Left ventricle myocardium inferior (tissue), 1 donor: ENCODE measurements around the gene SREK1. TPM values are rescaled to one million over a fixed set of nuclear protein-coding genes. Genes with fewer than 3 reads are reported as not detected.

Experiments used
- DNase-seq: peaks from one replicate; pipeline ENCODE4 v3.0.0-alpha.2; 2020
- H3K27ac ChIP-seq: fragments of 200-600 bp; replicated peaks from 2 replicates; pipeline ENCODE4 v1.8.0; 2021
- H3K27me3 ChIP-seq: fragments of 200-600 bp; 2 replicates; pipeline ENCODE4 v1.8.0; 2021; ENCODE audit warnings: low read depth
- H3K36me3 ChIP-seq: fragments of 200-600 bp; 2 replicates; pipeline ENCODE4 v1.8.0; 2021
- H3K4me1 ChIP-seq: fragments of 200-600 bp; 2 replicates; pipeline ENCODE4 v1.8.0; 2021
- H3K4me3 ChIP-seq: fragments of 200-600 bp; 2 replicates; pipeline ENCODE4 v1.8.0; 2021; ENCODE audit warnings: mild to moderate bottlenecking, moderate library complexity
- H3K9me3 ChIP-seq: fragments of 200-600 bp; replicated peaks from 2 replicates; pipeline ENCODE4 v1.8.0; 2021
- intact Hi-C: fragments of 100-400 bp; cut with micrococcal nuclease; formaldehyde crosslinking; loops from one replicate; pipeline ENCODE4 v1.11.0; 2022
- long read RNA-seq: library from polyadenylated mRNA; unstranded; transcript quantifications from one replicate; pipeline ENCODE4 v2.0.0, GENCODE V29; 2021
- total RNA-seq: library from RNA; stranded (reverse); fragmentation: NEBNext Ultra II Directional; extraction: Animal tissue kit (Norgen Biotek cat#: 25700); gene quantifications from one replicate; pipeline ENCODE4 v1.2.1, GENCODE V29; 2021
- TF ChIP-seq, protein P1 (sequence below): fragments of 200-600 bp; IDR thresholded peaks from 2 replicates; pipeline ENCODE4 v1.8.0; 2021; ENCODE audit warnings: antibody characterized with exemption, mild to moderate bottlenecking, borderline replicate concordance
- donor health status: DM: no; HTN: yes; CAD: no; lungs with severe emphysema.

The SREK1 gene, protein sequence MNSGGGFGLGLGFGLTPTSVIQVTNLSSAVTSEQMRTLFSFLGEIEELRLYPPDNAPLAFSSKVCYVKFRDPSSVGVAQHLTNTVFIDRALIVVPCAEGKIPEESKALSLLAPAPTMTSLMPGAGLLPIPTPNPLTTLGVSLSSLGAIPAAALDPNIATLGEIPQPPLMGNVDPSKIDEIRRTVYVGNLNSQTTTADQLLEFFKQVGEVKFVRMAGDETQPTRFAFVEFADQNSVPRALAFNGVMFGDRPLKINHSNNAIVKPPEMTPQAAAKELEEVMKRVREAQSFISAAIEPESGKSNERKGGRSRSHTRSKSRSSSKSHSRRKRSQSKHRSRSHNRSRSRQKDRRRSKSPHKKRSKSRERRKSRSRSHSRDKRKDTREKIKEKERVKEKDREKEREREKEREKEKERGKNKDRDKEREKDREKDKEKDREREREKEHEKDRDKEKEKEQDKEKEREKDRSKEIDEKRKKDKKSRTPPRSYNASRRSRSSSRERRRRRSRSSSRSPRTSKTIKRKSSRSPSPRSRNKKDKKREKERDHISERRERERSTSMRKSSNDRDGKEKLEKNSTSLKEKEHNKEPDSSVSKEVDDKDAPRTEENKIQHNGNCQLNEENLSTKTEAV
- 33.5 TPM for total RNA-seq
- long read RNA-seq, full-length matches to known transcripts = 32 of 51 reads
- long read RNA-seq, partial matches to known transcripts = 7 of 51 reads
- long read RNA-seq, other reads (novel, unspliced or antisense) = 12 of 51 reads

DNA sequence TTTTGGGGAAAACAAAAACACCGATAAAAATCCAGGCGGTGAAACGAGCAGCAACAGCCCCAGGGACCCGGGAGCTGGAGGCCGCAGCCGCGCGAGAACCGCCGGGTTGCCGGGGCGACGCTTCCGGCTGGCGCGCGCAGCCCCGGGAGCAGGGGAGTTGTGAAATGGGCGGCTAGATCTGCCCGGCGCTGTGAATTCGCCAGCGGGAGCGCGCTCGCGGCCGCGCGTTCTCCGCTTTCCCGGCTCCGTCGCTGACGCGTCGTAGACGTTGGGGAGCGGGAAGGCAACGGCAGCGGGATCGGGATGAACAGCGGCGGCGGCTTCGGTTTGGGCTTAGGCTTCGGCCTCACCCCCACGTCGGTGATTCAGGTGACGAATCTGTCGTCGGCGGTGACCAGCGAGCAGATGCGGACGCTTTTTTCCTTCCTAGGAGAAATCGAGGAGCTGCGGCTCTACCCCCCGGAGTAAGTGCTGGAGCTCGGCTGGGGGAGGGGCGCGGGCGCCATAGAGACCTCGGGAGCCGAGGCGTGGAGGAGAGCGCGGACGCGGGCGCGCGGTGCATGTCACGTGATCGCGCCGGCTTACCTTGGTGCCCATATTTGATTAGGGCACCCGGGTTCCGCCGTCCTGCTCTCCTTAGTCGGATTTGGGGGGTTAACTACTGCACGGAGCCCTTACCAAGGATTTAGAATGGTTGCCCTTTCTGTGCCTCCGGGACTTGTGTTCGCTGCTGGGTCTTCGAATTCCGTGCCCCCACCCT, at the start of gene SREK1:
TSS of gene SREK1 (plus strand) at position 227 of the 760 bp plus-strand sequence. CDS start at position 304, 77 bp downstream.
- TF ChIP-seq, protein P1, sequence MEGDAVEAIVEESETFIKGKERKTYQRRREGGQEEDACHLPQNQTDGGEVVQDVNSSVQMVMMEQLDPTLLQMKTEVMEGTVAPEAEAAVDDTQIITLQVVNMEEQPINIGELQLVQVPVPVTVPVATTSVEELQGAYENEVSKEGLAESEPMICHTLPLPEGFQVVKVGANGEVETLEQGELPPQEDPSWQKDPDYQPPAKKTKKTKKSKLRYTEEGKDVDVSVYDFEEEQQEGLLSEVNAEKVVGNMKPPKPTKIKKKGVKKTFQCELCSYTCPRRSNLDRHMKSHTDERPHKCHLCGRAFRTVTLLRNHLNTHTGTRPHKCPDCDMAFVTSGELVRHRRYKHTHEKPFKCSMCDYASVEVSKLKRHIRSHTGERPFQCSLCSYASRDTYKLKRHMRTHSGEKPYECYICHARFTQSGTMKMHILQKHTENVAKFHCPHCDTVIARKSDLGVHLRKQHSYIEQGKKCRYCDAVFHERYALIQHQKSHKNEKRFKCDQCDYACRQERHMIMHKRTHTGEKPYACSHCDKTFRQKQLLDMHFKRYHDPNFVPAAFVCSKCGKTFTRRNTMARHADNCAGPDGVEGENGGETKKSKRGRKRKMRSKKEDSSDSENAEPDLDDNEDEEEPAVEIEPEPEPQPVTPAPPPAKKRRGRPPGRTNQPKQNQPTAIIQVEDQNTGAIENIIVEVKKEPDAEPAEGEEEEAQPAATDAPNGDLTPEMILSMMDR = no peak
- intact Hi-C loops = loop anchor here (10.0 kb wide), 1 partner anchor 209 kb away; no protein-coding TSS in a partner anchor
- peak; percentile 94 for DNase-seq
- H3K36me3 ChIP-seq = no peaks in the 10 kb centered on the region
- H3K27ac ChIP-seq = peak within 1 kb of the TSS; percentile 99
- H3K9me3 ChIP-seq = no peaks in the 10 kb centered on the region
- H3K27me3 ChIP-seq = no peaks in the 10 kb centered on the region
- peaks cover 52% of the 10 kb centered on the region for H3K4me1 ChIP-seq
- peak within 1 kb of the TSS; percentile 82 for H3K4me3 ChIP-seq

GRCh38 chr5:66100851-66101250, 43.2 kb upstream of the SREK1 start:
- DNase-seq = no peak
- H3K4me1 ChIP-seq = no peaks in the 10 kb centered on the region
- peaks cover 75% of the 10 kb centered on the region for H3K9me3 ChIP-seq
- H3K4me3 ChIP-seq = no peak overlapping the region
- H3K27ac ChIP-seq = no peak overlapping the region
- TF ChIP-seq, protein P1 = no peak
- intact Hi-C loops = no loop called here
- H3K36me3 ChIP-seq = no peaks in the 10 kb centered on the region
- H3K27me3 ChIP-seq = no peaks in the 10 kb centered on the region

GRCh38 chr5:66113160-66113559, 30.9 kb upstream of the SREK1 start:
- peaks cover 44% of the 10 kb centered on the region for H3K9me3 ChIP-seq
- no peak for DNase-seq
- intact Hi-C loops = no loop called here
- no peak overlapping the region for H3K4me3 ChIP-seq
- no peaks in the 10 kb centered on the region for H3K36me3 ChIP-seq
- TF ChIP-seq, protein P1 = no peak
- H3K4me1 ChIP-seq = no peaks in the 10 kb centered on the region
- H3K27ac ChIP-seq = no peak overlapping the region
- H3K27me3 ChIP-seq = no peaks in the 10 kb centered on the region

DNA sequence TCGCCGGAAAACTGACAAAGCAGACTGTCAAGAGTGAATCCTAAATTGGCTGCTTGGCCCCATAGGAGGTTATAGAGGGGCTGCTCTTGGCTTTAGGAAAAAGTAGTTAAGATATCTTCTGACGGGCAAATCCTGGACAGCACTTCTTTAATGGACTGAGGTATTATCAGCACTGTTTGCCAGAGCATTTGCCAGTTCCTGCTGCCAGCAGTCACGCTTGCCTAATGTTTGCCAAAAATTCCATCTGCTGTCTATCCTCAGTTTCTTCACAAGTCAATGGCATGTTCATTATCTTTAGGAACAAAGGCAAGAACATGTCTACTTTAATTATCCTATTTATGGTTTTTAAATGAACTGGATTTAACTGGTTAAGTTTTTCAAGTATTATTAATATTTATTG, 25.8 kb upstream of the SREK1 start:
- peak; percentile 24 for DNase-seq
- H3K36me3 ChIP-seq = no peaks in the 10 kb centered on the region
- H3K9me3 ChIP-seq = peaks cover 7% of the 10 kb centered on the region
- H3K27ac ChIP-seq = no peak overlapping the region
- intact Hi-C loops = no loop called here
- H3K4me1 ChIP-seq = peaks cover 4% of the 10 kb centered on the region
- TF ChIP-seq, protein P1 = no peak
- no peaks in the 10 kb centered on the region for H3K27me3 ChIP-seq
- no peak overlapping the region for H3K4me3 ChIP-seq

DNA sequence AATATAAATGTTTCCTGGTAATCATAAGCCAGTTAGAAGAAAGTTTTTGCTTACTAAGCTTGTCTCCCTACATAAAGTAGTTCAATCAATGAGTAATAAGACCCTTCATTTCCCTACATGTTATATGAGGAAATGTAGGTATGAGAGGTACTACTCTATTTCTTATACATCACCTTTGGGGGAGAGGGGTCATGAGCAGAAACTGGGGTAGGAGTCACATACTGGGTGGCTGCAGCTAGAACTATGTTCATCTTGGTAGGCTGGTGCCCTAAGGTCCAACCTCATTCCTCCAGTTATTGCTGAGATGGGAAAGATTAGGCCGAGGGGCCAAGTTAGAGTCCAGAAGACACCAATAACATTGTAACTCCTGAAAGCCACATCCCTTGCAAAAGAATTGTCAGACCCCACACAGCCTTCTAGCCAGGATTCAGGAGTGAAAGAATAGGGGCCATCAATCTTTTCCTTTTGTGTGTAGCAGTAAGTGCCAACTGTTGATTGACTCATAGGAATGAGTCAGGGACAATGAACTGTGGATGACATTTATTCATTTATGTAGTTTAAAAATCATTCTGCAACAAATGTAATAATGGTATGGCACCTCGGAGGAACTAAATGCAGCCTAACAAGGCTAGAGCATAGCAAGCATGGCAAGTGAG, 21.6 kb upstream of the SREK1 start:
- no peak for DNase-seq
- H3K36me3 ChIP-seq = no peaks in the 10 kb centered on the region
- TF ChIP-seq, protein P1 = no peak
- intact Hi-C loops = no loop called here
- no peaks in the 10 kb centered on the region for H3K27me3 ChIP-seq
- H3K27ac ChIP-seq = no peak overlapping the region
- peaks cover 4% of the 10 kb centered on the region for H3K4me1 ChIP-seq
- H3K4me3 ChIP-seq = no peak overlapping the region
- no peaks in the 10 kb centered on the region for H3K9me3 ChIP-seq
